Stimulated activated naive CD8-positive, alpha-beta T cell treated with anti-CD3 and anti-CD28 coated beads, Interleukin-15, Interleukin-2, amounts not matched to agents 100 ng/mL and 50 ng/mL, for 24 hours (primary cell): ENCODE data around the gene GATAD1.
A peak's percentile ranks its signal among the peaks of the same experiment; 100 is the strongest.

ENCODE experiments used
- H3K27ac Mint-ChIP-seq: one replicate; pipeline ENCODE4 v1.8.0; 2021; ENCODE audit warnings: mild to moderate bottlenecking, mixed read lengths
- H3K27me3 Mint-ChIP-seq: one replicate; pipeline ENCODE4 v1.8.0; 2021; ENCODE audit warnings: mixed read lengths
- H3K36me3 Mint-ChIP-seq: one replicate; pipeline ENCODE4 v1.8.0; 2021; ENCODE audit warnings: low read depth, mixed read lengths
- H3K4me1 Mint-ChIP-seq: one replicate; pipeline ENCODE4 v1.8.0; 2021; ENCODE audit warnings: low read depth, mixed read lengths
- H3K4me3 Mint-ChIP-seq: one replicate; pipeline ENCODE4 v1.8.0; 2021; ENCODE audit warnings: mild to moderate bottlenecking, mixed read lengths
- H3K9me3 Mint-ChIP-seq: one replicate; pipeline ENCODE4 v1.8.0; 2021; ENCODE audit warnings: mixed read lengths

GATAD1 gene

GRCh38 chr7:92485974-92486373 is 38.7 kb downstream of the GATAD1 start:
- H3K27me3 Mint-ChIP-seq, result no peaks in the 10 kb centered on the region
- no peak overlapping the region for H3K27ac Mint-ChIP-seq
- H3K4me3 Mint-ChIP-seq, result no peak overlapping the region
- H3K9me3 Mint-ChIP-seq, result no peaks in the 10 kb centered on the region
- H3K4me1 Mint-ChIP-seq, result no peaks in the 10 kb centered on the region
- peaks cover 30% of the 10 kb centered on the region for H3K36me3 Mint-ChIP-seq

- Mint-ChIP-seq H3K36me3 (peaks cover 41% of the 10 kb centered on the region), H3K27ac (no peak overlapping the region), H3K9me3 (no peaks in the 10 kb centered on the region), H3K4me3 (no peak overlapping the region), H3K27me3 (no peaks in the 10 kb centered on the region), H3K4me1 (no peaks in the 10 kb centered on the region)
Observed at GRCh38 chr7:92487804-92488203, 40.5 kb downstream of the GATAD1 start.

GRCh38 chr7:92489634-92490033 is 42.4 kb downstream of the GATAD1 start:
- H3K4me3 Mint-ChIP-seq, result no peak overlapping the region
- no peak overlapping the region for H3K27ac Mint-ChIP-seq
- H3K9me3 Mint-ChIP-seq, result no peaks in the 10 kb centered on the region
- peaks cover 42% of the 10 kb centered on the region for H3K36me3 Mint-ChIP-seq
- no peaks in the 10 kb centered on the region for H3K27me3 Mint-ChIP-seq
- no peaks in the 10 kb centered on the region for H3K4me1 Mint-ChIP-seq

- H3K36me3 Mint-ChIP-seq, result peaks cover 36% of the 10 kb centered on the region
- no peaks in the 10 kb centered on the region for H3K27me3 Mint-ChIP-seq
- no peak overlapping the region for H3K4me3 Mint-ChIP-seq
- H3K9me3 Mint-ChIP-seq, result no peaks in the 10 kb centered on the region
- H3K27ac Mint-ChIP-seq, result no peak overlapping the region
- no peaks in the 10 kb centered on the region for H3K4me1 Mint-ChIP-seq
Observed at GRCh38 chr7:92496876-92497275, 49.6 kb downstream of the GATAD1 start.

GRCh38 chr7:92498557-92498956 is 51.3 kb downstream of the GATAD1 start:
- H3K27me3 Mint-ChIP-seq, result no peaks in the 10 kb centered on the region
- H3K36me3 Mint-ChIP-seq, result peaks cover 31% of the 10 kb centered on the region
- no peak overlapping the region for H3K4me3 Mint-ChIP-seq
- H3K4me1 Mint-ChIP-seq, result no peaks in the 10 kb centered on the region
- no peaks in the 10 kb centered on the region for H3K9me3 Mint-ChIP-seq
- peak overlapping the region; percentile 29 for H3K27ac Mint-ChIP-seq

GRCh38 chr7:92503767-92504166 is 56.5 kb downstream of the GATAD1 start:
- Mint-ChIP-seq H3K9me3 (no peaks in the 10 kb centered on the region), H3K4me1 (no peaks in the 10 kb centered on the region), H3K27ac (no peak overlapping the region), H3K27me3 (no peaks in the 10 kb centered on the region), H3K36me3 (peaks cover 41% of the 10 kb centered on the region), H3K4me3 (no peak overlapping the region)

GRCh38 chr7:92504563-92504962 is 57.3 kb downstream of the GATAD1 start:
- Mint-ChIP-seq H3K27me3 (no peaks in the 10 kb centered on the region), H3K27ac (no peak overlapping the region), H3K9me3 (no peaks in the 10 kb centered on the region), H3K36me3 (peaks cover 46% of the 10 kb centered on the region), H3K4me3 (no peak overlapping the region), H3K4me1 (no peaks in the 10 kb centered on the region)

- H3K27me3 Mint-ChIP-seq, result no peaks in the 10 kb centered on the region
- H3K36me3 Mint-ChIP-seq, result peaks cover 36% of the 10 kb centered on the region
- H3K4me3 Mint-ChIP-seq, result no peak overlapping the region
- H3K9me3 Mint-ChIP-seq, result no peaks in the 10 kb centered on the region
- no peak overlapping the region for H3K27ac Mint-ChIP-seq
- H3K4me1 Mint-ChIP-seq, result no peaks in the 10 kb centered on the region
Observed at GRCh38 chr7:92506363-92506762, 59.1 kb downstream of the GATAD1 start.

GRCh38 chr7:92508946-92509345 is 61.7 kb downstream of the GATAD1 start:
- Mint-ChIP-seq H3K27ac (no peak overlapping the region), H3K36me3 (peaks cover 43% of the 10 kb centered on the region), H3K9me3 (no peaks in the 10 kb centered on the region), H3K27me3 (no peaks in the 10 kb centered on the region), H3K4me1 (no peaks in the 10 kb centered on the region), H3K4me3 (no peak overlapping the region)
